ENCODE measurements around the gene DCD. TPM values are rescaled to one million over a fixed set of nuclear protein-coding genes. Genes with fewer than 3 reads are reported as not detected.

DCD gene
- total RNA-seq, 1 experiment from 2014 or later: not detected

DNA sequence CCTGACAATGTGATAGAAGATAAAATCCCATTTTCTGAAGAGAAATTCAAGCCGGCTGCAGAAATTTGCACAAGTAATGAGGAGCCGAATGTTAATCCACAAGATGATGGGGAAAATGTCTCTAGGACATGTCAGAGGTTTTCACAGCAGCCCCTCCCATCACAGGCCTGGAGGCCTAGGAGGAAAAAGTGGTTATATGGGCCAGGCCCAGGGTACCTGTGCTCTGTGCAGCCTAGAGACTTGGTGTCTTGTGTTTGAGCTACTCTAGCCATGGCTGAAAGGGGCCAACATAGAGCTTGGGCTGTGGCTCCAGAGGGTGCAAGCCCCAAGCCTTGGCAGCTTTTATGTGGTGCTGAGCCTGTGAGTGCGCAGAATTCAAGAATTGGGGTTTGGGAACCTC, 20.9 kb downstream of the DCD start:
- DNase-seq: no peak
- H3K4me3 ChIP-seq: no peak overlapping the region
- no peaks in the 10 kb centered on the region for H3K36me3 ChIP-seq
- no peaks in the 10 kb centered on the region for H3K9me3 ChIP-seq
- peaks cover 8% of the 10 kb centered on the region for H3K27me3 ChIP-seq

DNA sequence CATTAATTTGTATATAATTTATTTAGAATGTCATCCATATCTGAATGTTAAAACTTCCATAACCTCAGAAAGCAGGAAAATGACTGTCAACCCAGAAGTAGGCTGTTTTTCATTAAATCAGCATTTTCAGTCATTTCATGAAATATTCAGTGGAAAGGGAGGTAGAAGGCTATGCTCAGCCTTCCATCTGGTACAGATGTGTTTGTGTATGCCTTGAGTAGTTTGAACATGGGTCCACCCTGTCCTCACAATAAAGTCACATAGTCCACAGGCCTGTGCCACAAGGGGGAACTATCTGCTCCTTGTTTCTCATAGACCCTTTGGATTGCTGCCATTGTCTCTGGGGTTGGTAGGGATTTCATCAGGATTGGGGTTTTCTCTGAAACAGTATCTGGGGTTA, 22.6 kb downstream of the DCD start:
- DNase-seq: no peak
- H3K27me3 ChIP-seq: peaks cover 15% of the 10 kb centered on the region; the same call in 1 of the 2 replicates
- H3K9me3 ChIP-seq: no peaks in the 10 kb centered on the region
- H3K36me3 ChIP-seq: no peaks in the 10 kb centered on the region
- H3K4me3 ChIP-seq: no peak overlapping the region

DNA sequence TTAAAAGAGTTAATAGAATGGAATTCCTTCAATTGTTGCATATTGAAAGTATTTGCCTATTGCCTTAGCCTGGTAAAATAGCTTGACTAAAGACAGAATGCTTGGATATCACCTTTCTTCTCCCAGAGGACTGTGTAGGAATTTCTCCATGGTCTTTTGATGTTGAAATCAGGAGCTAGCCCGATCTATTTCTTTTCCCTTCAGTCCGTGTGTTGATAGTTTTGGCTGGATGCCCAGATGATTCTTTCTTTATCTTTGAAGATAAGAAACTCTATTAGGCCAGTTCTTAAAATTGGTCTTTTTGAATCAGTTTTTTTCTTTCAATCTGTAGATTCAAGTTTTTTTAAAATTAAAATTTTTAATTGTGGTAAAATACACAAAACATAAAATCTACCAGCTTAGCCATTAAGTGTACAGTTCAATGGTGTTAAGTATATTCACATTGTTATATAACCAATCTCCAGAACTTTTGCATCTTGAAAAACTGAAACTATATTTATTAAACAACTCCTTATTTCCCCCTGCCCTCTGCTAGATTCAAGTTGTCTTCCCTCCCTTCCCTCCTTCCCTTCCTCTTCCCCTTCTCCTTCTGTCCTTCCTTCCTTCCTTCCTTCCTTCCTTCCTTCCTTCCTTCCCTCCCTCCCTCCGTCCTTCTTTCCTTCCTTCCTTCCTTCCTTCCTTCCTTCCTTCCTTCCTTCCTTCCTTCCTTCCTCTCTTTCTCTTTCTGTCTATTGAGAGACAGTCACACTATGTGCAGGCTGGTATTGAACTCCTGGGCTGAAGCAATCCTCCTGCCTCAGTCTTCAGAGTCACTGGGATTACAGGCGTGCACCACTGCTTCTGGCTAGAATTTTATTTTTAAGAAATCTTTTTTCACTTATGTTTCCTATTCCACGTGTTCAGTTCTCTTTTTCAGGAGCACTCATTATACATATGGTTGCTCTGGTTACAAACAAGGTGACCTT, 23.6 kb downstream of the DCD start:
- DNase-seq: no peak

DNA sequence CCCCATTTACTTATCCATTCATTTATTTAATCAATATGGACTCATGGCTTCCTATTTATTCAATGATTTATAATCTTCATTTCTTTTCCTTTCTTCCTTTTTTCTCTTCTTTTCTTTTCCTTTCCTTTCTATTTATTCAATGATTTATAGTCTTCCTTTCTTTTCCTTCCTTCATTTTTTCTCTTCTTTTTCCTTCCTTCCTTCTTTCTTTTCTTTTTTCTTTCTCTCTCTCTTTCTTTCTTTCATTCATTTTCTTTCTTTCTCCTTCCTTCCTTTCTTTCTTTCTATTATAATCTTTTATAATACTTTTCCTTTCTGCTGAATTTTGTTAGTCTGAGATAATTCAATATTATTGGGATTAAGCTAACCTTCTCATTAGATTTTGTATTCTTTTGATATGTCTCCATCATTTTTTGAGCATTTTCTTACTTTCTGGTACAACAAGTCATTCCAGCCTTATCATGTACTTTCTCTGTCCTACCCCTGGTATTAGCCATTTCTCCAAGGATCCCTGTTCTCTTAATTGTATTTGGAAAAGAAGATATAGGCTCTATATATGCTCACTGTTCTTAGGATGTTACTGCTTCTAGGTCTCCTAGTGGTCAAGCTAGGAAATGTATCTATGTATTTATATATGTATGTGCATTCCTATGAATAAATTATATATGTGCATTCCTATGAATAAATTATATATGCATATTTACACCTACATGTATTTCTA, 25.5 kb downstream of the DCD start:
- H3K36me3 ChIP-seq: no peaks in the 10 kb centered on the region
- peaks cover 15% of the 10 kb centered on the region; the same call in 1 of the 2 replicates for H3K27me3 ChIP-seq
- no peak overlapping the region for H3K4me3 ChIP-seq
- no peak for DNase-seq
- H3K9me3 ChIP-seq: no peaks in the 10 kb centered on the region

More for the DNA sequence above, 23.6 kb downstream of the DCD start:
- H3K9me3 ChIP-seq: no peaks in the 10 kb centered on the region
- peaks cover 15% of the 10 kb centered on the region; the same call in 1 of the 2 replicates for H3K27me3 ChIP-seq
- H3K4me3 ChIP-seq: no peak overlapping the region
- no peaks in the 10 kb centered on the region for H3K36me3 ChIP-seq

DNA sequence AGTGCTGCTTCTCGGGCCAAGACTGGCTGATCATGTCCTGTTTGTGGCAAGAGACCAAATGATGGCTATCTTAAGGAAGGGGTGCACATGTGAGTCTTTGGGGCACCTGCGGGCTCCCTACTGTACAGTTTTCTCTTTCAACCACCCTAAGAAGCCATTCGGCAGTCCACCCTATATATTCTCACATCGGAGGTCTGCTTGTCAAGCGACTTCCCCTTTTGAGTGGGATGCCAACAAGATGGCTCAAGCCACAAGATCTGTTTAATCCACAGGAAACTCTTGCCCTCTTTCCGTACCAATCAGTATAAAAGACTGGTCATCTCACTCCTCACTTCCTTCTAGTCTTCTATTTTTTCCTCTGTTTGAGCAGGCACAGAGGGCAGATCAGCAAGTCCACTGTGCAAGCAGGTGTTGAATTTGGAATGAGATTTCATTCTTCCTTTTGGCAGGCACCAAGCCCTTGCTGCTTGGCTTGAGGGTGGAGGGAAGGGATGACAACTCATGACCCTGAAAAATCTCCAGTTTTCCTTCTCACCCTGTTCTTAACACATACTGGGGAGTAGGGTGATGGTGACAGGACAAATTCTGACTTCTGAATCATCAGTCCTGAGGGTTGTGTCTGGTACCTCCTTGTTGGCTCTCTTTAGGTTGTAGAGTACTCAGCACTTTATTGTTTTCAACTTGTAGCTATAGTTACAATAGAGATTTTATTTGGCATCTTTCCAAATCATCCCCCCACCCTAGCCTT, 31.1 kb downstream of the DCD start:
- Histone ChIP-seq H3K27me3 (peaks cover 12% of the 10 kb centered on the region; the same call in 1 of the 2 replicates), H3K9me3 (no peaks in the 10 kb centered on the region), H3K36me3 (no peaks in the 10 kb centered on the region), H3K4me3 (no peak overlapping the region)
- DNase-seq: no peak

DNA sequence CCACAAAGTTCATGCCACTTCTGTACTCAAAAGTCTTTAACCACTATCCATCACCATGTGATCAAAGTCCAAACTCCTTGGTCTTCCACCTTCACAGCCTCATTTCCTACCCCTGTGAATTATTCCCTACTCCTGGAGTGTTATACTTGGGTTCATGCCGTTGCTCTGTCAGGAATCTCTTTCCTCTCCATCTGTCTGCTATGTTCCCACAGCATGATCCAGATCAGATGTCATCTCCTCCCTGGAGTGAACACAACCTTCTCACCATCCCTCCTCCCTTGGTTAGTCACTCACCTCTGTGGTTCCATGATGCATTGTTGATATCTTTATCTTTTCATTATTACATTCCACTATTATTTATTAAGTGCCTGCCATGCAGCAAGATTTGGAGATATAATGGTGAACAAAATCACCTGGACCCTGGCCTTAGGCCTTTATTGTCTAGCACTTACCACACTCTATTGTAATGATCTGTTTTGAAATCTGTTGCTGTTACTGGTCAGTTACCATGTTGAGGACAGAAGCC, 35.9 kb downstream of the DCD start:
- no peak overlapping the region for H3K4me3 ChIP-seq
- peaks cover 5% of the 10 kb centered on the region; the same call in 1 of the 2 replicates for H3K27me3 ChIP-seq
- no peaks in the 10 kb centered on the region for H3K9me3 ChIP-seq
- no peak for DNase-seq
- no peaks in the 10 kb centered on the region for H3K36me3 ChIP-seq

DNA sequence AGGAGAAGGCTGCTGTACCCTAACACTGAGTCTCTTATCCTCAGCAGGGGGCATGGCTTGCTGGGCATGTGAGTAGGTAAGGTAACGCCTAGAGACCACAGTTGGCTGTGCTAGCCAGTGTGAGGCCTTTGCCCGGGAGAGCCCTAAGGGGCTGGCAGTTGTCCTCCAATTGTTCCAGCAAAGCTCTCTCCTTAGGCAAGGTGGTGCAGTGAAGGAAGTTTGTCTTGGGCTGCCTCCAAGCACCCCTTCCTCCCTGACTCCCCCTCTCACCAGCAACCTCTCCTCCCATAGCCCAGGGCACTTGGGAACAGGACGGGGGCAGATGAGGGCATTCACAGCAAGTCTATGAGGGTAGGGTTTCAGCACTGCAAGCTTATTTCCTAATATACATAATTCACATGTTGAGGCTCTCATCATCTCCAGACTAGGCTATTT, 36.4 kb downstream of the DCD start:
- no peak for DNase-seq
- Histone ChIP-seq H3K36me3 (no peaks in the 10 kb centered on the region), H3K27me3 (peaks cover 5% of the 10 kb centered on the region; the same call in 1 of the 2 replicates), H3K4me3 (no peak overlapping the region), H3K9me3 (no peaks in the 10 kb centered on the region)

DNA sequence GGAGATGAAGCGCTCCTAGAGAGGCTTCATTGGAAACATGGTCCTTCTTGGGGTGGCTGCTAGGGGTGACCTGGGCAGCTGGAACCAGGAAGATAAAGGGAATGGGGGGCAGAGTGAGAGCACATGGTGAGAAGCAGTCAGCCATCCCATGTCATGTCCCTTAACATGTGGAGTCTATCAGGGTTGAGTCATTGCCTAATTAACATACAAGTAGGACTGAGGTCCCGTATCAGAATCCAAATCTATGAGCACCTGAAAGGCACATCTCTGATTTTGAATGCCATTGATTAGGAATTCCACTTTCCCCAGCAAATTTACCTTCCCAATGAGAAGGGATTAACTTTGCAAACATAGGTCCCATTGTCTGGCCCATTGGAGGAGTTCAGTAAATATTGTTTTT, 39.4 kb downstream of the DCD start:
- H3K27me3 ChIP-seq: no peaks in the 10 kb centered on the region
- no peak for DNase-seq
- H3K36me3 ChIP-seq: no peaks in the 10 kb centered on the region
- no peak overlapping the region for H3K4me3 ChIP-seq
- H3K9me3 ChIP-seq: no peaks in the 10 kb centered on the region

DNA sequence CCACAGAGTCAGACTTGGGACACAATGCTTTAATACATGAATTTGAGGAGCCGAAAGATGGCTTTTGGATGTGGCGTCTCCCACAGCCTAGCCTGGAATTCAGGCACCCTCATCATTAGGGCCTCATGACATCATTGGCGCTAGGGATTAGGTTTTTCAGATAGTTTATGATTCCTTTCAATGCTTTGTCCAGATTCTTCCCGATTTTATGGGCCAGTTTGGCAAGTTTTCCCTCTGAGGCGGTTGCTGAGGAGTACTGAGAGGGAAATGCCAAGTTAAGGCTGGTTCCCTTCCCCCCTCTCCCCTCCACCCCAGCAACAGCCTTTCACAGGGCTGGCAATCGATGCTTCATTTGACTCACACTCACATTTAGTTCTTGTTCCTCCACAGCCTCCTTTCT, 40.0 kb downstream of the DCD start:
- no peaks in the 10 kb centered on the region for H3K36me3 ChIP-seq
- peak; percentile 47 for DNase-seq
- no peaks in the 10 kb centered on the region for H3K27me3 ChIP-seq
- no peak overlapping the region for H3K4me3 ChIP-seq
- no peaks in the 10 kb centered on the region for H3K9me3 ChIP-seq

DNA sequence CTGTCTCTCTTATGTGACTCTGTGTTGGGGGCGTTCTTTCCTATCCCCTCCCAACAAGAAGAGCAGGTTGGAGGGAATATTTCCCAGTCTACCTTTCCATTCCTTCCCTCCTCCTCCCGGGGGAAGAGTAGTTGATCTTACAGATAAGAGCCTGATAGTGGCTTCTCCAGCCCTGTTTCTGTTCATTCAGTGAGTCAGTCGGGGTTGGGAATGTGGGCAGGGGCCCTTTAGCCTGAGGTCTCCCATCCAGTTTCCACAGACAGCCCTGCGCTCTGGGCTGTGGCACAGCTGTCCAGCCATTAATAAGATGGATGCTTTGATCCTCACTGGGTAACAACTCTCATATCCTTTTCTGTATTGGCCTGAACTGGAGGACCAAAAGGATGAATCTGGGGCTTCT, 41.6 kb downstream of the DCD start:
- Histone ChIP-seq H3K4me3 (no peak overlapping the region), H3K27me3 (no peaks in the 10 kb centered on the region), H3K36me3 (no peaks in the 10 kb centered on the region), H3K9me3 (no peaks in the 10 kb centered on the region)
- DNase-seq: no peak

DNA sequence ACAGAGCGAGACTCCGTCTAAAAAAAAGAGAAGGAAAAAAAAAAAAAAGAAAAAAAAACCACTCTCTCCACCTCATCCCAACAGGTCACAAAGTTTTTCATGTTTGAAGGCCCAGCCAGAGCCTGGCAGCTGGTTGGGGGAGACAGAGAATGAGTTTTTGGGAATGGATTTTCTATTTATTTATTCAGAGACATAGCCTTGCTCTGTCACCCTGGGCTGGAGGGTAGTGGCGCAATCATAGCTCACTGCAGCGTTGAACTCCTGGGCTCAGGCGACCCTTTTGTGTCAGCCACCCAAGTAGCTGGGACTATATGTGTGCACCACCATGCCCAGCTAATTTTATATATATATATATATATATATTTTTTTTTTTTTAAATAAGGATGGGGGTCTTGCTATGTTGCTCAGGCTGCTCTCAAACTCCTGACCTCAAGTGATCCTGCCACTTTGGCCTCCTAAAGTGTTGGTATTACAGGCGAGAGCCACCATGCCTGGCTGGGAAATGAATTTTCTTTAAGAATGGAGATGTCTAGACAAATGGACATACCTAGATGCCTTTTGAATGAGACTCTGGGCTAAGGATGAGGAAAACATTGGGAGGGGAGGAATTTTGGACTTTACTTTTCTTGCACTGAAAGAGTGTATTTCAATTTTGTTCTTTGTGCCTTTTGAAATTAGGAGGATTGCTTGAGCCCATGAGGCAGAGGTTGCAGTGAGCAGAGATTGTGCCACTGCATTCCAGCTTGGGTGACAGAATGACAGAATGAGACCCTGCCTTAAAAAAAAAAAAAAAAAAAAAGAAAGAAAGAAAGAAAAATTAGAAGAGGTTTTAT, 42.8 kb downstream of the DCD start:
- Histone ChIP-seq H3K9me3 (no peaks in the 10 kb centered on the region), H3K4me3 (no peak overlapping the region), H3K27me3 (no peaks in the 10 kb centered on the region), H3K36me3 (no peaks in the 10 kb centered on the region)
- no peak for DNase-seq

DNA sequence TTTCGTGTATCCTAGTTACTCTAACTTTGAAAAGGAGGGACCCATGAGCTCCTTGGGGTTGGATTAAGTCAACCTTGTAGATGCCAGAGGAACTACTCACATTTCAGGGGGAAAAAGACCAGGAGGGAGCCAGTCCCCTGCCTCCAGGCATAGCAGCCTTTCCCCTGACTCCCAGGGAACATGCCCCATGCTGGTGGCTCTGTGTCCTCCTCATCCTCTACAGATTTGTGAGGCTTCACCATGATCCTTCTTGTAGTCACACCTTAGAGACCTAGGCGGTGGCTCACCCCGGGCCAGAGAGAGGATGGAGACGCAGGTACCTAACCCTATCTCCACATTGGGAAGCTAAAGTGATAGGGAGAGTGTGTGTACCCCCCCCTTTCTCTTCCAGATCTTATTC, 43.7 kb downstream of the DCD start:
- H3K4me3 ChIP-seq: no peak overlapping the region
- H3K27me3 ChIP-seq: peaks cover 3% of the 10 kb centered on the region; the same call in 1 of the 2 replicates
- DNase-seq: no peak
- no peaks in the 10 kb centered on the region for H3K36me3 ChIP-seq
- no peaks in the 10 kb centered on the region for H3K9me3 ChIP-seq

DNA sequence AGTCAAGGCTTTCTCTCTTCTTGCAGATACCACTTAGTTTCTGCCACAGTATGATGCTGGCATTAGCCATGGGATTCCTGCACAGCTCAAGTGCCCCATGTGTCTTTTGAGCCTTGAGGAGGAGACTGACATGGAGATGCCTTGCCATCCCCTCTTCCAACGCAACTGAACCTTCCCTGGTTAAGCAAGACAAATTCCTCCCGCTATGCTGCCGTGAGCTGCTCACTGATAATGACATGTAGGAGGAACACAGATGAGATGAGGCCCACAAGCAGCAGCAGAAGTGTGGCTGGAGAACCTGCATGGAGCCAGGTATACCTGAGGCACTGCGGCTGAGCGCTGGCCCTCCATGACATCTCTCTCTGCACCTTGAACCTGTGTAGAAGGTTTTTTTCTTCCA, 44.3 kb downstream of the DCD start:
- H3K36me3 ChIP-seq: no peaks in the 10 kb centered on the region
- DNase-seq: no peak
- peaks cover 3% of the 10 kb centered on the region; the same call in 1 of the 2 replicates for H3K27me3 ChIP-seq
- no peaks in the 10 kb centered on the region for H3K9me3 ChIP-seq
- H3K4me3 ChIP-seq: no peak overlapping the region

DNA sequence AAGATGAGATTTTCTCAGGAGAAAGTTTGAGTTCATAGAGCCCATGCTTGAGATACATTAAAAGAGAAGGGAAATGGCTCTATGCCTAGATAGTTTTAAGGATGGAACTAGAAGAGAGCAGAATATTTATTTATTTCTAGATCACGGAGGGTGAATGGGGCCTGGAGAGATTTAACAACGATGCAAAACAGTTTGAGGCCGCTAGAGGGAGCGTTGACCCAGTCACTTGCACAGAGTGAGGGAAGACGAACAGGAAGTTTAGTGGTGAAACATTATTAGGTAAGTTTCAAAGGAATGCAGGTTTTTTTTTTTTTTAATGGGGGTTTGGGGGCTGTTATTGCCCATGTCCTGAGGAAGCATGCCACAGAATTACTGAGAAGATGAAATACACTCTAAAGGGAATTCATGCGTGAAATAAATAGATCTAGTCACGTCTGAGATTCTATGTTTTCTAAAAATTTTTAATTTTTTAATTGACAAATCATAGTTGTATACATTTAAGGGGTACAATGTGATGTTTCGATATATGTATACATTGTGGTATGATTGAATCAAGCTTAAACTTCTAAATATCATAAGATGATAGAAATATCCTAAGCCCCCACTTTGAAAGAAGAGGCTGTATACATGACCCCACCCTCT, 44.9 kb downstream of the DCD start:
- DNase-seq: peak; percentile 58
- no peaks in the 10 kb centered on the region for H3K36me3 ChIP-seq
- no peak overlapping the region for H3K4me3 ChIP-seq
- peaks cover 3% of the 10 kb centered on the region; the same call in 1 of the 2 replicates for H3K27me3 ChIP-seq
- no peaks in the 10 kb centered on the region for H3K9me3 ChIP-seq

DNA sequence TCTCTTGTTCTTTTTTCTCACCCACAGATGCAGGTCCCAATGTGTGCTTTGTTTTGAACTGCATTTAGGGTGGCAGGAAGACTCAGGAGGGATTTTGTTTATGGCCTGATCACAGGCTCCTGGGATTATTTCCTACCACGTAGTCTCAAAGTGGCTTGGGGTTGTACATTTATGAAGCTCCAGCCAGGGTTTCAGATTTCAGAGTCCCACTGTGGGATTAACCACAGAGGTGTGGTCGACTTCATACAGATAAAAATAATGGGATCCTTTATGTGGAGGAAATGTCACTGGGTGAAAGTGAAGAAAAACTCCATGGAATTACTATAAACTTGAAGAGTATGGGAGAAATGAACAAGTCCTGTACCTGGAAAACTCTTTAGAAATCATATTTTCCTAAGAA, 45.5 kb downstream of the DCD start:
- Histone ChIP-seq H3K9me3 (no peaks in the 10 kb centered on the region), H3K27me3 (peaks cover 3% of the 10 kb centered on the region; the same call in 1 of the 2 replicates), H3K4me3 (no peak overlapping the region), H3K36me3 (no peaks in the 10 kb centered on the region)
- DNase-seq: no peak
